Prostate gland (tissue), 2 donors: ENCODE results near the gene TDRD10.

ENCODE experiments used
- CTCF ChIP-seq, 4 experiments: fragments of 200-600 bp in 2 of 4; fragments of 450-650 bp in 2 of 4; sonication (generic) in 2 of 4; IDR thresholded peaks; 1 replicate in 3 of 4; 2 replicates in 1 of 4; pipeline ENCODE4 v1.5.1; 2016 to 2019; ENCODE audit warnings: antibody characterized with exemption in 4 of 4, mild to moderate bottlenecking in 2 of 4, moderate library complexity in 2 of 4
- POLR2A ChIP-seq: fragments of 450-650 bp; IDR thresholded peaks from one replicate; pipeline ENCODE4 v1.6.1; 2016; ENCODE audit warnings: antibody characterized with exemption, mild to moderate bottlenecking
- POLR2AphosphoS5 ChIP-seq: sonication (generic); formaldehyde crosslinking; IDR thresholded peaks from one replicate; pipeline ENCODE4 v1.6.1; 2017; ENCODE audit warnings: antibody characterized with exemption

- no peak for TF ChIP-seq POLR2A
- TF ChIP-seq CTCF (IDR thresholded peaks at IDR 0.05) = no peak
- no peak for TF ChIP-seq POLR2AphosphoS5
Measured at GRCh38 chr1:154519591-154519991, 17.6 kb downstream of the TDRD10 start.
